Endothelial cell of umbilical vein (primary cell): ENCODE data around the gene VRTN. TPM values are rescaled to one million over a fixed set of nuclear protein-coding genes. Genes with fewer than 3 reads are reported as not detected.
A peak's percentile ranks its signal among the peaks of the same experiment; 100 is the strongest.

Source experiments
- BruUV-seq: library from RNA; stranded (reverse); fragments of 400-500 nt; replicated peaks from 2 replicates; lab custom pipeline; 2021; lab: Mats Ljungman, UMichigan
- CTCF ChIA-PET: fragments of 300-600, 350-600 bp; sonication (Branson Sonifier 250); formaldehyde crosslinking; loops from one replicate; lab custom pipeline; 2021; ENCODE audit warnings: antibody characterized with exemption, inconsistent platforms; lab: Charles Lee
- POLR2A ChIA-PET: fragments of 300-600, 350-600 bp; sonication (Branson Sonifier 250); formaldehyde crosslinking; loops from one replicate; lab custom pipeline; 2021; ENCODE audit warnings: antibody characterized with exemption, inconsistent platforms; lab: Charles Lee
- DNase-seq: peaks from one replicate; pipeline ENCODE4 v3.0.0-alpha.2; 2011; ENCODE audit warnings: low read depth, low spot score
- FAIRE-seq: peaks from 2 replicates; lab custom pipeline; 2011; peaks lifted over from hg19 to GRCh38; lab: Jason Lieb, UNC
- H2AFZ ChIP-seq: 2 replicates; pipeline ENCODE4 v1.6.0; 2012; ENCODE audit warnings: low read depth, low read length, control low read depth, inconsistent platforms
- H3K27ac ChIP-seq: 2 replicates; pipeline ENCODE4 v1.5.1; 2011; ENCODE audit warnings: low read depth, mild to moderate bottlenecking, control low read depth, low read length, moderate library complexity; ENCODE audit not compliant: insufficient read depth
- H3K27me3 ChIP-seq, 2 experiments: 2 replicates each; pipeline versions ENCODE4 v1.6.0 to v1.6.1; 2011; ENCODE audit warnings: low read length in 2 of 2, mixed read lengths in 1 of 2; ENCODE audit not compliant: control insufficient read depth in 2 of 2, insufficient read depth in 2 of 2
- H3K36me3 ChIP-seq, 2 experiments: 2 replicates in 1 of 2; 3 replicates in 1 of 2; pipeline ENCODE4 v1.5.1; 2011; ENCODE audit warnings: low read length in 2 of 2, mild to moderate bottlenecking in 1 of 2, moderate library complexity in 1 of 2; ENCODE audit not compliant: control insufficient read depth in 2 of 2, insufficient read depth in 2 of 2; ENCODE audit errors: extremely low read depth in 1 of 2
- H3K4me1 ChIP-seq: 3 replicates; pipeline ENCODE4 v1.5.1; 2011; ENCODE audit warnings: mild to moderate bottlenecking, low read length; ENCODE audit not compliant: control insufficient read depth, insufficient read depth; ENCODE audit errors: extremely low read depth
- H3K4me2 ChIP-seq: 2 replicates; pipeline ENCODE4 v1.6.1; 2011; ENCODE audit warnings: low read length, control low read depth, mixed read lengths; ENCODE audit not compliant: insufficient read depth
- H3K4me3 ChIP-seq, 3 experiments: fragments of 200-600 bp in 1 of 3; sonication (generic), shearing (Covaris generic) in 1 of 3; replicated peaks in 1 of 3; 2 replicates each; pipeline ENCODE4 v1.5.1; 2011 to 2016; ENCODE audit warnings: control low read depth in 3 of 3, low read length in 3 of 3, mild to moderate bottlenecking in 2 of 3, inconsistent platforms in 1 of 3, low read depth in 1 of 3, moderate library complexity in 1 of 3; ENCODE audit not compliant: insufficient read depth in 1 of 3
- H3K79me2 ChIP-seq: 2 replicates; pipeline ENCODE4 v1.6.0; 2012; ENCODE audit warnings: low read length, inconsistent platforms; ENCODE audit not compliant: control insufficient read depth, insufficient read depth
- H3K9ac ChIP-seq: replicated peaks from 2 replicates; pipeline ENCODE3; 2011; ENCODE audit warnings: low read length, control low read depth; ENCODE audit not compliant: insufficient read depth; ENCODE audit errors: extremely low read depth
- H3K9me1 ChIP-seq: replicated peaks from 3 replicates; pipeline ENCODE4 v1.6.0; 2011; ENCODE audit warnings: mild to moderate bottlenecking, low read length; ENCODE audit not compliant: control insufficient read depth, insufficient read depth; ENCODE audit errors: extremely low read depth
- H3K9me3 ChIP-seq: replicated peaks from 2 replicates; pipeline ENCODE4 v1.5.1; 2012; ENCODE audit warnings: low read length, inconsistent platforms; ENCODE audit not compliant: control insufficient read depth, insufficient read depth
- H4K20me1 ChIP-seq: replicated peaks from 2 replicates; pipeline ENCODE3; 2011; ENCODE audit warnings: mild to moderate bottlenecking, low read length; ENCODE audit not compliant: control insufficient read depth, insufficient read depth; ENCODE audit errors: extremely low read depth
- EZH2 ChIP-seq: IDR thresholded peaks from 2 replicates; pipeline ENCODE4 v1.6.1; 2012; ENCODE audit warnings: borderline replicate concordance, low read depth, mild to moderate bottlenecking, moderate library complexity, low read length, inconsistent platforms; ENCODE audit not compliant: severe bottlenecking
- GATA2 ChIP-seq: IDR thresholded peaks from 2 replicates; pipeline ENCODE4 v1.7.0; 2011; ENCODE audit warnings: low read depth, mild to moderate bottlenecking, moderate library complexity, mixed read lengths, low read length; ENCODE audit not compliant: insufficient read length, insufficient read depth
- JUN ChIP-seq: IDR thresholded peaks from 2 replicates; pipeline ENCODE4 v1.6.1; 2011; ENCODE audit warnings: borderline replicate concordance, low read depth; ENCODE audit not compliant: insufficient read length, insufficient read depth
- MYC ChIP-seq: IDR thresholded peaks from one replicate; pipeline ENCODE4 v1.6.1; 2011; ENCODE audit warnings: mild to moderate bottlenecking, low read depth, low read length
- POLR2A ChIP-seq: IDR thresholded peaks from 2 replicates; pipeline ENCODE4 v1.6.1; 2012; ENCODE audit warnings: low read depth, mild to moderate bottlenecking, control low read depth, low read length
- POLR2AphosphoS5 ChIP-seq: IDR thresholded peaks from 2 replicates; pipeline ENCODE4 v1.6.1; 2012; ENCODE audit warnings: low read depth, mild to moderate bottlenecking, control low read depth, low read length, moderate library complexity; ENCODE audit not compliant: insufficient read depth
- dilution Hi-C: fragments of 300-500 bp; cut with MboI; formaldehyde crosslinking; loops from one replicate; pipeline ENCODE4 v1.15.0; 2019; ENCODE audit warnings: low sequenced_read_pairs; ENCODE audit not compliant: extremely low pct_ligation_motif_present
- intact Hi-C: fragments of 100-400 bp; cut with micrococcal nuclease; formaldehyde crosslinking; loops from one replicate; pipeline ENCODE4 v1.10.0; 2022
- polyA plus RNA-seq, 4 experiments: library from polyadenylated mRNA; depleted of rRNA in 3 of 4; stranded (reverse) in 3 of 4; unstranded in 1 of 4; fragments of >200 nt; gene quantifications; 2 replicates each; pipeline versions ENCODE4 v1.2.1 to v1.2.3, GENCODE V29; 2011 to 2012; ENCODE audit warnings: missing spikeins in 1 of 4
- total RNA-seq: library from RNA; stranded (reverse); gene quantifications from 2 replicates; pipeline ENCODE4 v1.2.3, GENCODE V29; 2021
- TF ChIP-seq, protein P1 (sequence below): IDR thresholded peaks from 2 replicates; pipeline ENCODE4 v1.6.1; 2011; ENCODE audit not compliant: insufficient read depth, insufficient read length

The VRTN gene
- total and polyA plus RNA-seq, 2 donors (not counting 3 experiments of a cell fraction or from before 2014, with no cell fraction given): 0.03 TPM; not detected in 1

DNA sequence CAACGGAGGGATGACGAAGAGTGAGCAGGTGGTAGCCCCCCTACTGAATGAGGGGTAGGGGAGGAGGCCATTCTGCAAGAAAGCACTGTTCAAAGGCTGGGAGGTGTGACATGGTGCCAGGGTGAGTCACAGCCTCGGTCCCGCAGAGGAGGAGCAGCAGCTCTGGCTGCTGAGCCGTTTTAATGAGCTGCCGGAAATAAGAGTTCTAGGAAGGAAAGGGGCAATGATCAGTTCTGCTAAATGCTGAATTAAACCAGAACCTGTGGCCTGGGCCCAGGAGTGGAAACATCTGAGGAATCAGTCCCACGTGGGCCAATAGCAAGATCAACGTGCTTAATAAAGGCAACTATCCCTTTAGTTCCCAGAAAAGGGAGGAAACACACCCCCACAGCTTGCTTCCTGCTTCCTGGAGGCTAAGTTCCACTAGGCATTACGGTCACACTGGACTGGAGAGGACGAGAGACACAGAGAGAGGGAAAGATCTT is 49.2 kb upstream of the VRTN start:
- Histone ChIP-seq H4K20me1 (no peaks in the 10 kb centered on the region), H3K9ac (peak overlapping the region; percentile 25), H3K9me1 (no peaks in the 10 kb centered on the region), H3K4me3 (peak overlapping the region in 1 of 3 experiments; percentile 44), H3K36me3 (peaks cover 0 to 32% of the 10 kb centered on the region in 2 experiments), H3K79me2 (peaks cover 40% of the 10 kb centered on the region), H3K4me1 (peaks cover 28% of the 10 kb centered on the region), H3K4me2 (peak overlapping the region; percentile 77), H3K27ac (peak overlapping the region; percentile 73), H3K9me3 (no peaks in the 10 kb centered on the region), H2AFZ (peak overlapping the region; percentile 76), H3K27me3 (no peaks in the 10 kb centered on the region)
- TF ChIP-seq JUN (no peak), GATA2 (no peak), MYC (no peak), EZH2 (no peak), POLR2AphosphoS5 (peak; percentile 53), POLR2A (no peak)
- TF ChIP-seq, protein P1, sequence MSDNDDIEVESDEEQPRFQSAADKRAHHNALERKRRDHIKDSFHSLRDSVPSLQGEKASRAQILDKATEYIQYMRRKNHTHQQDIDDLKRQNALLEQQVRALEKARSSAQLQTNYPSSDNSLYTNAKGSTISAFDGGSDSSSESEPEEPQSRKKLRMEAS: peak; percentile 73
- no TSS peak for BruUV-seq
- peak; percentile 94 for FAIRE-seq
- ChIA-PET POLR2A (no interaction called here), CTCF (interaction anchor here (0.6 to 1.2 kb wide), 3 partner anchors 18 to 47 kb away, joined by 3 read pairs; no protein-coding TSS in a partner anchor)
- dilution Hi-C loops: no loop called here
- DNase-seq: peak; percentile 73
- intact Hi-C loops: loop anchor here (2.0 kb wide), 1 partner anchor 42 kb away; no protein-coding TSS in a partner anchor
